ENCODE data around the gene MYOM1.

Gene MYOM1

GRCh38 chr18:3151399-3152264 is 68.1 kb downstream of the MYOM1 start:
- TF ChIP-seq POLR2A (IDR thresholded peaks at IDR 0.05; ENCODE audit: low read depth, low read length): no peak
- FAIRE-seq (peak; percentile 6), DNase-seq (ENCODE audit: insufficient read length, low spot score) (peak; percentile 10)

- FAIRE-seq (no peak), DNase-seq (ENCODE audit: insufficient read length, low spot score) (no peak)
- TF ChIP-seq POLR2A (IDR thresholded peaks at IDR 0.05; ENCODE audit: low read depth, low read length): no peak
Measured at GRCh38 chr18:3150688-3151087, 69.1 kb downstream of the MYOM1 start.

GRCh38 chr18:3150274-3150673 is 69.5 kb downstream of the MYOM1 start:
- FAIRE-seq (no peak), DNase-seq (ENCODE audit: insufficient read length, low spot score) (no peak)
- no peak for TF ChIP-seq POLR2A (IDR thresholded peaks at IDR 0.05; ENCODE audit: low read depth, low read length)

- no peak for TF ChIP-seq POLR2A (IDR thresholded peaks at IDR 0.05; ENCODE audit: low read depth, low read length)
- DNase-seq (ENCODE audit: insufficient read length, low spot score) (no peak), FAIRE-seq (no peak)
Measured at GRCh38 chr18:3148930-3149535, 70.7 kb downstream of the MYOM1 start.

- FAIRE-seq (no peak), DNase-seq (ENCODE audit: insufficient read length, low spot score) (no peak)
- no peak for TF ChIP-seq POLR2A (IDR thresholded peaks at IDR 0.05; ENCODE audit: low read depth, low read length)
Measured at GRCh38 chr18:3147935-3148554, 71.7 kb downstream of the MYOM1 start.

- FAIRE-seq (no peak), DNase-seq (ENCODE audit: insufficient read length, low spot score) (no peak)
- no peak for TF ChIP-seq POLR2A (IDR thresholded peaks at IDR 0.05; ENCODE audit: low read depth, low read length)
Measured at GRCh38 chr18:3140986-3141639, 78.7 kb downstream of the MYOM1 start.

- FAIRE-seq (no peak), DNase-seq (ENCODE audit: insufficient read length, low spot score) (no peak)
- no peak for TF ChIP-seq POLR2A (IDR thresholded peaks at IDR 0.05; ENCODE audit: low read depth, low read length)
Measured at GRCh38 chr18:3140342-3140741, 79.4 kb downstream of the MYOM1 start.

- no peak for TF ChIP-seq POLR2A (IDR thresholded peaks at IDR 0.05; ENCODE audit: low read depth, low read length)
- FAIRE-seq: no peak
- DNase-seq (ENCODE audit: insufficient read length, low spot score): no peak
Measured at GRCh38 chr18:3139406-3139805, 80.4 kb downstream of the MYOM1 start.

- TF ChIP-seq POLR2A (IDR thresholded peaks at IDR 0.05; ENCODE audit: low read depth, low read length): no peak
- FAIRE-seq (no peak), DNase-seq (ENCODE audit: insufficient read length, low spot score) (no peak)
Measured at GRCh38 chr18:3138274-3138975, 81.3 kb downstream of the MYOM1 start.

GRCh38 chr18:3135536-3135935 is 84.2 kb downstream of the MYOM1 start:
- FAIRE-seq (no peak), DNase-seq (ENCODE audit: insufficient read length, low spot score) (no peak)
- TF ChIP-seq POLR2A (IDR thresholded peaks at IDR 0.05; ENCODE audit: low read depth, low read length): no peak

- FAIRE-seq (no peak), DNase-seq (ENCODE audit: insufficient read length, low spot score) (no peak)
- TF ChIP-seq POLR2A (IDR thresholded peaks at IDR 0.05; ENCODE audit: low read depth, low read length): no peak
Measured at GRCh38 chr18:3132700-3133099, 87.1 kb downstream of the MYOM1 start.

GRCh38 chr18:3130344-3130743 is 89.4 kb downstream of the MYOM1 start:
- FAIRE-seq: no peak
- TF ChIP-seq POLR2A (IDR thresholded peaks at IDR 0.05; ENCODE audit: low read depth, low read length): no peak
- DNase-seq (ENCODE audit: insufficient read length, low spot score): no peak

GRCh38 chr18:3129053-3129864 is 90.5 kb downstream of the MYOM1 start:
- TF ChIP-seq POLR2A (IDR thresholded peaks at IDR 0.05; ENCODE audit: low read depth, low read length): no peak
- DNase-seq (ENCODE audit: insufficient read length, low spot score) (peak; percentile 54), FAIRE-seq (peak; percentile 91)

All from H54 (cell line).